Type B pancreatic cell (in vitro differentiated cells): ENCODE measurements around the gene ELOF1. TPM values are rescaled to one million over a fixed set of nuclear protein-coding genes. Genes with fewer than 3 reads are reported as not detected.

Experiments
- DNase-seq: peaks from one replicate; pipeline ENCODE4 v3.0.0; 2021; ENCODE audit warnings: mixed read lengths; ENCODE audit not compliant: unreplicated experiment; ENCODE audit errors: extremely low spot score
- H3K27ac Mint-ChIP-seq: 2 replicates; pipeline ENCODE4 v1.8.0; 2021; ENCODE audit warnings: mild to moderate bottlenecking, mixed read lengths
- H3K27me3 Mint-ChIP-seq: 2 replicates; pipeline ENCODE4 v1.8.0; 2021; ENCODE audit warnings: mixed read lengths
- H3K36me3 Mint-ChIP-seq: 2 replicates; pipeline ENCODE4 v1.8.0; 2021; ENCODE audit warnings: mixed read lengths
- H3K4me1 Mint-ChIP-seq: one replicate; pipeline ENCODE4 v1.8.0; 2021; ENCODE audit warnings: mixed read lengths; ENCODE audit not compliant: unreplicated experiment
- H3K4me3 Mint-ChIP-seq: 2 replicates; pipeline ENCODE4 v1.8.0; 2021; ENCODE audit warnings: mild to moderate bottlenecking, mixed read lengths
- H3K9me3 Mint-ChIP-seq: 2 replicates; pipeline ENCODE4 v1.8.0; 2021; ENCODE audit warnings: mixed read lengths
- total RNA-seq: library from RNA; stranded (reverse); gene quantifications from 2 replicates; pipeline ENCODE4 v1.2.1, GENCODE V29; 2021; ENCODE audit warnings: low replicate concordance
- TF ChIP-seq, protein P1 (sequence below): fragments of 200-600 bp; sonication (generic); conservative IDR thresholded peaks from 2 replicates; pipeline ENCODE4 v1.5.0; 2021; ENCODE audit warnings: antibody characterized with exemption, mild to moderate bottlenecking

ELOF1 gene
- total RNA-seq, 1 donor from 2014 or later: 57.1 TPM

DNA sequence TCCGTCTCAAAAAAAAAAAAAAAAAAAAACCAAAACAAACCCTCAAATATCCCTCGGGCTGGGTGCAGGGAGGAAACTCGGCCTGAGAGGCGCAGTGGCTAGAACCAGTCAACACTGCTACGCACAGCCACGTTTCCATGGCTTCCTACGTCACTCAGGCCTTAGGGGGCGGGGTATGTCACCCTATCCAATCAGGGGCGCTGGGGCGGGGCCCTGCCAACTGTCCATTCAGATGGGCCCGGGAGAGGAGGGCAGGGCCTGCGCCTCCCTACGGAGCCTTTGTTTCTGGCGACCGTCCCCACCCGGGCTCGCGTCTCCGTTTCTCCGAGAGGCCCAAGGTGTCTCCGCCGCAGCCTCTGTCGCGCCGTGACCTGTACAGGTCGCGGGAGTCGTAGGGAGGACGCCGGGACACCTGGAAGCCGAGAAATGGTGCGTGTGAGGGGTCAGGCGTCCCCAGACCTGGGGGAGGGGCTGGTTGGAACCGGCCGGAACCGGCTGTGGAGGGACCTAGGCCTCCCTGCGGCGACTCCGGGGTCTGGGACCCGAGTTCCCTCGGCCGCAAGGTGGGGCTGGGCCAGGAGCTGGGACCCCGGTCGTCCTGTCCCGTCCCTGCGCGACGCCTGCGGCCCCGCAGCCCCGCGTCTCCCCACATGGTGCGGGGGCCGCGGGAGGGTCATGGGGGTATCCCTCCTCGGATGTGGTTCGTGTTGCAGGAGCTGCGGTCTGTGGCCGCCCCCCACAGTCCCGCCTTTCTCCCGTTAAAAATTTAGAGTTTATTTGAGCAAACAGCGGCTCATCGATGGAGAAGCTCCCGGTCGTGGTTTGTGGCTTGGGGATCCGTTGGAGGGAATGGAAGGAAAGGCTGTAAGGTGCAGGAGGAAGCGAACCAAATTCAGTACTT is 38.4 kb upstream of the ELOF1 start, which contains the start of gene ZNF627:
TSS of gene ZNF627 (plus strand) at position 282 of the 901 bp plus-strand sequence. CDS start at position 427, 145 bp downstream.
- H3K9me3 Mint-ChIP-seq: peaks cover 9% of the 10 kb centered on the region
- peaks cover 13% of the 10 kb centered on the region for H3K4me1 Mint-ChIP-seq
- peak within 1 kb of the TSS; percentile 97 for H3K4me3 Mint-ChIP-seq
- no peaks in the 10 kb centered on the region for H3K27me3 Mint-ChIP-seq
- DNase-seq: peak; percentile 98
- TF ChIP-seq, protein P1, sequence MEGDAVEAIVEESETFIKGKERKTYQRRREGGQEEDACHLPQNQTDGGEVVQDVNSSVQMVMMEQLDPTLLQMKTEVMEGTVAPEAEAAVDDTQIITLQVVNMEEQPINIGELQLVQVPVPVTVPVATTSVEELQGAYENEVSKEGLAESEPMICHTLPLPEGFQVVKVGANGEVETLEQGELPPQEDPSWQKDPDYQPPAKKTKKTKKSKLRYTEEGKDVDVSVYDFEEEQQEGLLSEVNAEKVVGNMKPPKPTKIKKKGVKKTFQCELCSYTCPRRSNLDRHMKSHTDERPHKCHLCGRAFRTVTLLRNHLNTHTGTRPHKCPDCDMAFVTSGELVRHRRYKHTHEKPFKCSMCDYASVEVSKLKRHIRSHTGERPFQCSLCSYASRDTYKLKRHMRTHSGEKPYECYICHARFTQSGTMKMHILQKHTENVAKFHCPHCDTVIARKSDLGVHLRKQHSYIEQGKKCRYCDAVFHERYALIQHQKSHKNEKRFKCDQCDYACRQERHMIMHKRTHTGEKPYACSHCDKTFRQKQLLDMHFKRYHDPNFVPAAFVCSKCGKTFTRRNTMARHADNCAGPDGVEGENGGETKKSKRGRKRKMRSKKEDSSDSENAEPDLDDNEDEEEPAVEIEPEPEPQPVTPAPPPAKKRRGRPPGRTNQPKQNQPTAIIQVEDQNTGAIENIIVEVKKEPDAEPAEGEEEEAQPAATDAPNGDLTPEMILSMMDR: peak; percentile 50
- peaks cover 32% of the 10 kb centered on the region for H3K36me3 Mint-ChIP-seq
- peak within 1 kb of the TSS; percentile 96 for H3K27ac Mint-ChIP-seq

GRCh38 chr19:11596156-11596555 is 37.1 kb upstream of the ELOF1 start:
- peaks cover 13% of the 10 kb centered on the region for H3K4me1 Mint-ChIP-seq
- no peaks in the 10 kb centered on the region for H3K27me3 Mint-ChIP-seq
- H3K9me3 Mint-ChIP-seq: peaks cover 4% of the 10 kb centered on the region
- TF ChIP-seq, protein P1: no peak
- H3K4me3 Mint-ChIP-seq: peak overlapping the region; percentile 45
- H3K27ac Mint-ChIP-seq: peak overlapping the region; percentile 23
- peaks cover 21% of the 10 kb centered on the region for H3K36me3 Mint-ChIP-seq
- no peak for DNase-seq

DNA sequence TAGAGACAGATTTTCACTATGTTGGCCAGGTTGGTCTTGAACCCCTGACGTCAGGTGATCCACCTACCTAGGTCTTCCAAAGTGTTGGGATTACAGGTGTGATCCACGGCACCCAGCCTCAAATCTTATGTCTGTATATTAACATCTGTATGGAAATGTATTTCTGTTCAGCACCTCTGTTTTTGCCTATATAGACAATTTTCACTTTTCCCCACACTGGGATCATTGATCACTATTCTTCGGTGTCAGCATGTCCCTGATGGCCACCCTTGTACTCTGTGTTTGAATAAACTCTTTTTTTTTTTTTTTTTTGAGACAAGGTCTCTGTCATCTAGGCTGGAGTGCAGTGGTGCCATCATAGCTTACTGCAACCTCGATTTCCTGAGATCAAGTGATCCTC is 35.1 kb upstream of the ELOF1 start:
- Mint-ChIP-seq H3K27me3 (no peaks in the 10 kb centered on the region), H3K27ac (no peak overlapping the region), H3K9me3 (no peaks in the 10 kb centered on the region), H3K4me3 (no peak overlapping the region), H3K36me3 (peaks cover 8% of the 10 kb centered on the region), H3K4me1 (peaks cover 5% of the 10 kb centered on the region)
- TF ChIP-seq, protein P1: no peak
- no peak for DNase-seq

DNA sequence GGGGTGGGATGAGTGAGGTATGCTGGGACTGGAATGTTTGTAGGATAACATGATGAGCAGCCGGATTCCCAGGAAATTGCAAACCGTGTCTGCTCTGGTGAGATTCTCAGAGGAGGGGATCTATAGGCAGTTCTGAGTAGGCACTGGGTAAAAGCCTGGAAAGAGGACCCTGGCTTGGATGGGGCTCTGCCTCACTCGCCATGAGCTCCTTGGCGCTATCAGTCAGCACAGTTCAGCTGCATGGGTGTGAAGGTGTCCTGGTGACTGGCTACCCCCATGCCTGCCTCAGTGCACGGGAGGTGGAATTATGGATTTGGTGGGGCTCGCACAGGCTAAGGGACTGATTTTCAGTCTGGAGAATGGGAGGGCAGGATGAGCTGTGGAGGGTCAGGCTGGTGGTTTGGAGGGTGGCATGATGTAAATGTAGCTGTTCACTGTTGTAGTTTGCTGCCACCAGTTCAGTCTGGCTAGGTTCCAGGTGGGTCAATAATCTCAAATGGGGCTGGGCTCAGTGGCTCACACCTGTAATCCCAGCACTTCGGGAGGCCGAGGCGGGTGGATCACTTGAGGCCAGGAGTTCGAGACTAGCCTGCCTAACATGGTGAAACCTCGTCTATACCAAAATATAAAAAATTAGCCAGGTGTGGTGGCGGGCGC is 29.1 kb upstream of the ELOF1 start:
- Mint-ChIP-seq H3K36me3 (no peaks in the 10 kb centered on the region), H3K27me3 (peaks cover 3% of the 10 kb centered on the region), H3K4me3 (no peak overlapping the region), H3K4me1 (peaks cover 4% of the 10 kb centered on the region), H3K27ac (no peak overlapping the region), H3K9me3 (no peaks in the 10 kb centered on the region)
- DNase-seq: no peak
- TF ChIP-seq, protein P1: peak; percentile 34

DNA sequence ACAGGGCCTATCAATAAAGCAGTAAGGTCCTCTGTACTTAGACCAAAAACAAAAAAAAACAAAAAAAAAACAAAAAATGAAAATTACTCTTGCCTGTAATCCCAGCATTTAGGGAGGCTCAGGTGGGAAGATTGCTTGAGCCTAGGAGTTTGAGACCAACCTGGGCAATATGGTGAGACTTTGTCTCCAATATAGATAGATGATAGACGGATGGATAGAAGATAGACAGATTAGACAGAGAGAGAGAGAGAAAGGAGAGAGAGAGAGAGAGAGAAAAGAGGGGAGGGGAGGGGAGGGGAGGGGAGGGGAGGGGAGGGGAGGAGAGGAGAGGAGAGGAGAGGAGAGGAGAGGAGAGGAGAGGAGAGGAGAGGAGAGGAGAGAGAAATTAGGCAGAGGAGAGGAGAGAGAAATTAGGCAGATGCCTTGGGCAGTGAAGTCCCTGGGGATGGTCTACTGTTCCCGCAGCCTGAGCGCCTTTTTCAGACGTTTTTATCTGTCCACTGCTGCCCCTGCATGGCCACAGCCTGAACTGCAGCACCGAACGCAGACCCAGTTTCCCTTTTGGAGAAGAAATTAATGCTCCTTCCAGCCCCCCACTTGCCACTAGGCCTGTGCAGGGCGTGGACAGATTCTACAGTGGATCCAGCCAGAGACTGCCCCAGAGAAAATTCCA is 28.4 kb upstream of the ELOF1 start:
- Mint-ChIP-seq H3K4me1 (peaks cover 4% of the 10 kb centered on the region), H3K4me3 (no peak overlapping the region), H3K36me3 (no peaks in the 10 kb centered on the region), H3K9me3 (no peaks in the 10 kb centered on the region), H3K27me3 (peaks cover 3% of the 10 kb centered on the region), H3K27ac (no peak overlapping the region)
- peak; percentile 84 for DNase-seq
- TF ChIP-seq, protein P1: peak; percentile 87
